K562 (cell line): ENCODE results near the gene ME3. TPM values are rescaled to one million over a fixed set of nuclear protein-coding genes. Genes with fewer than 3 reads are reported as not detected.

Experiments
- ATAC-seq: fragments of 200-7000 bp; cut with Tn5 transposase; 3 replicates; pipeline ENCODE4 v1.9.1; 2020; ENCODE audit warnings: moderate library complexity
- BruUV-seq: library from RNA; stranded (reverse); fragments of 400-500 nt; replicated peaks from 2 replicates; lab custom pipeline; 2021; lab: Mats Ljungman, UMichigan
- CTCF ChIA-PET: fragments of 300-600 bp; formaldehyde crosslinking; extraction: SDS; loops from one replicate; lab custom pipeline; 2021; ENCODE audit warnings: low intra/inter-chr PET ratio; lab: Yijun Ruan, JAX
- POLR2A ChIA-PET: fragments of 300-600, 350-650 bp; sonication (Branson Sonifier 250); formaldehyde crosslinking; extraction: SDS; loops from one replicate; lab custom pipeline; 2021; ENCODE audit warnings: antibody characterized with exemption, inconsistent platforms; lab: Yijun Ruan, JAX
- DNase-seq, 4 experiments: peaks; one replicate each; pipeline versions ENCODE4 v3.0.0 to v3.0.0-alpha.2; 2011 to 2018; ENCODE audit warnings: low spot score in 3 of 4, mixed read lengths in 3 of 4; ENCODE audit errors: extremely low read depth in 1 of 4
- FAIRE-seq: peaks from 2 replicates; lab custom pipeline; 2011; peaks lifted over from hg19 to GRCh38; lab: Jason Lieb, UNC
- H2AFZ ChIP-seq: 2 replicates; pipeline ENCODE4 v1.6.0; 2011; ENCODE audit warnings: low read depth, low read length, control low read depth, inconsistent platforms
- H3K27ac ChIP-seq: fragments of 200-600 bp; 3 replicates; pipeline ENCODE4 v1.8.0; 2011; ENCODE audit warnings: low read depth, mild to moderate bottlenecking, control low read depth, inconsistent platforms, low read length, moderate library complexity, mixed read lengths; ENCODE audit errors: extremely low read depth
- H3K27me3 ChIP-seq, 2 experiments: fragments of 300-600 bp in 1 of 2; 2 replicates in 1 of 2; 3 replicates in 1 of 2; pipeline versions ENCODE4 v1.6.0 to v1.8.0; 2011; ENCODE audit warnings: inconsistent platforms in 2 of 2, low read length in 2 of 2, mild to moderate bottlenecking in 1 of 2, mixed read lengths in 1 of 2, moderate library complexity in 1 of 2; ENCODE audit not compliant: control insufficient read depth in 2 of 2, insufficient read depth in 2 of 2
- H3K36me3 ChIP-seq: fragments of 300-600 bp; 3 replicates; pipeline ENCODE4 v1.8.0; 2011; ENCODE audit warnings: mild to moderate bottlenecking, low read length, inconsistent platforms; ENCODE audit not compliant: control insufficient read depth, insufficient read depth
- H3K4me1 ChIP-seq, 2 experiments: fragments of 200-600 bp in 1 of 2; replicated peaks in 1 of 2; 2 replicates in 1 of 2; 3 replicates in 1 of 2; pipeline versions ENCODE4 v1.5.1 to v1.8.0; 2011; ENCODE audit warnings: inconsistent platforms in 2 of 2, low read length in 2 of 2, mild to moderate bottlenecking in 1 of 2, mixed read lengths in 1 of 2, moderate library complexity in 1 of 2; ENCODE audit not compliant: control insufficient read depth in 2 of 2, insufficient read depth in 2 of 2
- H3K4me2 ChIP-seq: 2 replicates; pipeline ENCODE4 v1.6.1; 2011; ENCODE audit warnings: low read length, control low read depth, inconsistent platforms, mixed read lengths; ENCODE audit not compliant: insufficient read depth
- H3K4me3 ChIP-seq: fragments of 200-600 bp; sonication (generic), shearing (Covaris generic); 2 replicates; pipeline ENCODE4 v1.5.1; 2016; ENCODE audit warnings: control low read depth, inconsistent platforms
- H3K79me2 ChIP-seq: fragments of 200-600 bp; 3 replicates; pipeline ENCODE4 v1.8.0; 2011; ENCODE audit warnings: low read length, inconsistent platforms; ENCODE audit not compliant: control insufficient read depth, insufficient read depth
- H3K9ac ChIP-seq, 2 experiments: 2 replicates each; pipeline versions ENCODE4 v1.6.0 to v1.6.1; 2011; ENCODE audit warnings: low read depth in 2 of 2, low read length in 2 of 2, control low read depth in 1 of 2, inconsistent platforms in 1 of 2, mild to moderate bottlenecking in 1 of 2, mixed read lengths in 1 of 2; ENCODE audit not compliant: insufficient read depth in 1 of 2
- H3K9me1 ChIP-seq: one replicate; pipeline ENCODE4 v1.6.0; 2011; ENCODE audit warnings: inconsistent platforms, mild to moderate bottlenecking, low read length, moderate library complexity; ENCODE audit not compliant: control insufficient read depth, insufficient read depth
- H3K9me3 ChIP-seq: replicated peaks from 2 replicates; pipeline ENCODE4 v1.5.1; 2011; ENCODE audit warnings: low read depth, low read length, inconsistent platforms; ENCODE audit not compliant: control insufficient read depth, insufficient read depth
- H4K20me1 ChIP-seq: replicated peaks from 2 replicates; pipeline ENCODE4 v1.6.1; 2011; ENCODE audit warnings: low read length, inconsistent platforms, mixed read lengths; ENCODE audit not compliant: control insufficient read depth, insufficient read depth
- ELF1 ChIP-seq: fragments of 200-800 bp; sonication (Bioruptor generic); IDR thresholded peaks from 2 replicates; pipeline ENCODE4 v1.6.1; 2016; ENCODE audit warnings: missing genetic modification characterization, missing compliant biosample characterization
- MAFF ChIP-seq: IDR thresholded peaks from 2 replicates; pipeline ENCODE4 v1.6.1; 2012; ENCODE audit warnings: low read length, improper control_type of control experiment
- MAFG ChIP-seq: fragments of 450-650 bp; conservative IDR thresholded peaks from 2 replicates; pipeline ENCODE4 v1.6.1; 2016; ENCODE audit warnings: missing genetic modification characterization, missing compliant biosample characterization
- MAFK ChIP-seq: IDR thresholded peaks from 2 replicates; pipeline ENCODE4 v1.6.1; 2011; ENCODE audit warnings: low read length, improper control_type of control experiment
- NR3C1 ChIP-seq: sonication (generic); formaldehyde crosslinking; IDR thresholded peaks from 2 replicates; pipeline ENCODE4 v1.8.1; 2022; ENCODE audit warnings: missing genetic modification reagents
- NR4A1 ChIP-seq, 2 experiments: fragments of 250-450 bp in 1 of 2; fragments of 450-650 bp in 1 of 2; sonication (Bioruptor Pico) in 1 of 2; IDR thresholded peaks; 2 replicates each; pipeline versions ENCODE4 v1.4.0 to v1.6.1; 2016 to 2020; ENCODE audit warnings: mild to moderate bottlenecking in 2 of 2, missing compliant biosample characterization in 1 of 2, missing genetic modification characterization in 1 of 2, moderate library complexity in 1 of 2
- SNIP1 ChIP-seq: fragments of 450-650 bp; IDR thresholded peaks from 2 replicates; pipeline ENCODE4 v1.7.1; 2017; ENCODE audit warnings: low read depth, mild to moderate bottlenecking
- TAF1 ChIP-seq: IDR thresholded peaks from 2 replicates; pipeline ENCODE4 v1.6.1; 2011; ENCODE audit warnings: mild to moderate bottlenecking, low read length, moderate library complexity; ENCODE audit not compliant: insufficient read depth, control insufficient read depth, severe bottlenecking; ENCODE audit errors: extremely low read depth
- TRIM28 ChIP-seq: fragments of 450-650 bp; IDR thresholded peaks from 2 replicates; pipeline ENCODE4 v1.6.1; 2017
- ZFX ChIP-seq: sonication (generic); formaldehyde crosslinking; IDR thresholded peaks from 2 replicates; pipeline ENCODE4 v1.8.0; 2022; ENCODE audit warnings: mild to moderate bottlenecking, missing genetic modification reagents, moderate library complexity
- ZNF316 ChIP-seq: fragments of 450-650 bp; IDR thresholded peaks from 2 replicates; pipeline ENCODE4 v1.6.1; 2016
- ZNF324 ChIP-seq: fragments of 250-450 bp; sonication (Bioruptor Pico); IDR thresholded peaks from 2 replicates; pipeline ENCODE4 v1.4.0; 2020; ENCODE audit warnings: mild to moderate bottlenecking
- ZNF354B ChIP-seq: fragments of 250-450 bp; sonication (Bioruptor Pico); IDR thresholded peaks from 2 replicates; pipeline ENCODE4 v1.4.0; 2020
- WGBS: fragments of 100-300 bp; shearing (Covaris generic); methylation state at CpG from one replicate; pipeline ENCODE4 v1.1.6; 2016; ENCODE audit warnings: low coverage, mixed read lengths; ENCODE audit not compliant: insufficient coverage; ENCODE audit errors: missing lambda C conversion rate; 5-methylcytosine and 5-hydroxymethylcytosine counted together
- in situ Hi-C: fragments of 300-500 bp; cut with MboI; formaldehyde crosslinking; loops from 4 replicates; pipeline ENCODE4 v1.15.0; 2018; ENCODE audit warnings: inconsistent platforms, mixed read lengths
- intact Hi-C: fragments of 100-400 bp; cut with micrococcal nuclease; formaldehyde crosslinking; loops from 2 replicates; pipeline ENCODE4 v1.14.2; 2022
- polyA plus RNA-seq, 8 experiments: library from polyadenylated mRNA; depleted of rRNA in 4 of 8; stranded (reverse) in 5 of 8; unstranded in 3 of 8; fragments of >200 nt; fragmentation: Nextera tagmentation in 2 of 8; fragmentation: Illumina TruSeq in 1 of 8; extraction: Ambion mirVana in 2 of 8; extraction: Trizol in 1 of 8; gene quantifications; 2 replicates each; pipeline versions ENCODE4 v1.2.1 to v1.2.3, GENCODE V29; 2011 to 2014; ENCODE audit warnings: inconsistent platforms in 1 of 8, missing spikeins in 1 of 8
- total RNA-seq, 7 experiments: library from RNA; depleted of rRNA in 6 of 7; stranded (reverse); fragments of >200 nt in 6 of 7; fragmentation: Illumina TruSeq in 2 of 7; extraction: Trizol in 2 of 7; gene quantifications; 2 replicates each; pipeline versions ENCODE4 v1.2.1 to v1.2.3, GENCODE V29; 2011 to 2021; ENCODE audit warnings: low replicate concordance in 1 of 7

Gene ME3
- total and polyA plus RNA-seq, 9 of the 15 experiments (the other 6 are each of a cell fraction or from before 2014, with no cell fraction given): not detected

DNA sequence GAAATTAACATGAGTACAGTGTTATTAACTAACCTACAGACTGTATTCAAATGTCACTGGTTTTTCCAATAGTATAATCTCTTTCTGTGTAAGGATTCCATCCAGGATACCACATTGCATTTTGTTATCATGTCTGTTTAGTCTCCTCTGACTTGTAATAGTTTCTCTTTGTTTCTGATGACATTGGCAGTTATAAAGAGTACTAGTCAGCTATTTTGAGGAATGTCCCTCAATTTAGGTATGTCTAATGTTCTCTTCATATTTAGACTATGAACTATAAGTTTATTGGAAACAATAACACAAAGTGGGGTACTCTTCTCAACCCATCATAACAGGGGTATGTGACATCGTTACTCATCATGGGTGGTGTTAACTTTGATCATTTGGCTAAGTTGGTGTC lies 20.3 kb upstream of the ME3 start:
- no peak overlapping the region for H3K4me3 ChIP-seq
- no peaks in the 10 kb centered on the region for H3K9me3 ChIP-seq
- H4K20me1 ChIP-seq: no peaks in the 10 kb centered on the region
- ATAC-seq: no peak
- H3K9me1 ChIP-seq: no peaks in the 10 kb centered on the region
- no peak for DNase-seq
- H3K27ac ChIP-seq: no peak overlapping the region
- H3K27me3 ChIP-seq: no peaks in the 10 kb centered on the region; a peak in 1 of 5 replicates
- H2AFZ ChIP-seq: no peak overlapping the region
- TF ChIP-seq NR4A1 (CRISPR knock-in tag; IDR thresholded peaks at IDR 0.05): no peak
- TF ChIP-seq NR4A1 (tag; IDR thresholded peaks at IDR 0.05): no peak
- TF ChIP-seq ZNF316: peak; percentile 50
- no peak for TF ChIP-seq ZFX
- no peak for TF ChIP-seq TAF1
- TF ChIP-seq TRIM28: no peak
- TF ChIP-seq MAFK: 0 out of 2 replicates have a peak, but pooled peaks have one; percentile 36
- TF ChIP-seq ZNF354B (CRISPR knock-in tag): no peak
- TF ChIP-seq ZNF324 (CRISPR knock-in tag): no peak
- peak; percentile 48; the same call in 1 of the 2 replicates for TF ChIP-seq MAFG
- TF ChIP-seq ELF1 (tag): no peak
- TF ChIP-seq NR3C1 (CRISPR knock-in tag): no peak
- TF ChIP-seq MAFF: 0 out of 2 replicates have a peak, but pooled peaks have one; percentile 15
- TF ChIP-seq SNIP1: no peak
- TF ChIP-seq, all 486 proteins: peak for 4
- H3K4me1 ChIP-seq: no peaks in the 10 kb centered on the region
- no peaks in the 10 kb centered on the region for H3K79me2 ChIP-seq
- intact Hi-C loops: no loop called here
- H3K9ac ChIP-seq: no peak overlapping the region
- POLR2A ChIA-PET: interaction anchor here (1.0 to 1.7 kb wide), 2 partner anchors 11 to 14 kb away, joined by 5 read pairs; no protein-coding TSS in a partner anchor
- 11% methylated on average over 1 of the region's 1 CpG for whole genome bisulfite sequencing
- no TSS peak for BruUV-seq
- no peak overlapping the region for H3K4me2 ChIP-seq
- CTCF ChIA-PET: no interaction called here
- H3K36me3 ChIP-seq: no peaks in the 10 kb centered on the region
- in situ Hi-C loops: no loop called here
- FAIRE-seq: no peak
